HepG2 (cell line): ENCODE data around the gene CCN6. TPM values are rescaled to one million over a fixed set of nuclear protein-coding genes. Genes with fewer than 3 reads are reported as not detected.

Experiments used
- FOXO1 ChIP-seq: sonication (generic); formaldehyde crosslinking; IDR thresholded peaks from 2 replicates; pipeline ENCODE4 v1.4.0; 2020; ENCODE audit warnings: missing genetic modification reagents
- HMG20B ChIP-seq: conservative IDR thresholded peaks from 2 replicates; pipeline ENCODE4 v1.6.1; 2016; ENCODE audit warnings: missing genetic modification reagents, missing compliant biosample characterization
- ISL2 ChIP-seq: sonication (generic); formaldehyde crosslinking; IDR thresholded peaks from 2 replicates; pipeline ENCODE4 v1.5.0; 2020; ENCODE audit warnings: missing genetic modification reagents
- KAT8 ChIP-seq: IDR thresholded peaks from 2 replicates; pipeline ENCODE4 v1.6.1; 2016; ENCODE audit warnings: missing genetic modification reagents, missing compliant biosample characterization
- KLF15 ChIP-seq: sonication (generic); formaldehyde crosslinking; IDR thresholded peaks from 2 replicates; pipeline ENCODE4 v1.8.1; 2023; ENCODE audit warnings: borderline replicate concordance, mild to moderate bottlenecking, inconsistent platforms, missing genetic modification reagents, mixed read lengths
- LCORL ChIP-seq, 2 experiments: fragments of 450-650 bp in 1 of 2; sonication (generic) in 1 of 2; formaldehyde crosslinking in 1 of 2; IDR thresholded peaks; 2 replicates each; pipeline versions ENCODE4 v1.5.0 to v1.6.1; 2017 to 2020; ENCODE audit warnings: antibody characterized with exemption in 1 of 2, missing genetic modification reagents in 1 of 2
- MIER3 ChIP-seq: IDR thresholded peaks from 2 replicates; pipeline ENCODE4 v1.6.1; 2016; ENCODE audit warnings: missing compliant biosample characterization, borderline replicate concordance
- NR2F2 ChIP-seq: IDR thresholded peaks from 2 replicates; pipeline ENCODE4 v1.6.1; 2012; ENCODE audit warnings: low read depth, inconsistent platforms, borderline replicate concordance
- RCOR2 ChIP-seq: IDR thresholded peaks from 2 replicates; pipeline ENCODE4 v1.6.1; 2016; ENCODE audit warnings: missing biosample characterization, missing genetic modification reagents
- SUZ12 ChIP-seq: fragments of 150-350 bp; IDR thresholded peaks from 2 replicates; pipeline ENCODE4 v1.6.1; 2014; ENCODE audit warnings: low read depth, low read length
- TBX2 ChIP-seq: sonication (generic); formaldehyde crosslinking; IDR thresholded peaks from 2 replicates; pipeline ENCODE4 v1.5.0; 2020; ENCODE audit warnings: missing genetic modification reagents, mild to moderate bottlenecking, borderline replicate concordance
- THAP7 ChIP-seq: sonication (generic); formaldehyde crosslinking; IDR thresholded peaks from 2 replicates; pipeline ENCODE4 v1.8.1; 2023; ENCODE audit warnings: mild to moderate bottlenecking, missing genetic modification reagents
- YY1 ChIP-seq: IDR thresholded peaks from 2 replicates; pipeline ENCODE4 v1.6.1; 2011; ENCODE audit warnings: low read length, low read depth, moderate library complexity, mild to moderate bottlenecking; ENCODE audit not compliant: insufficient read depth, insufficient replicate concordance
- ZFX ChIP-seq: sonication (generic); formaldehyde crosslinking; IDR thresholded peaks from 2 replicates; pipeline ENCODE4 v1.4.0; 2020; ENCODE audit warnings: mild to moderate bottlenecking, low read depth, missing genetic modification reagents, moderate library complexity
- ZMYM3 ChIP-seq: sonication (generic); formaldehyde crosslinking; IDR thresholded peaks from 2 replicates; pipeline ENCODE4 v1.5.1; 2020; ENCODE audit warnings: mild to moderate bottlenecking, missing genetic modification reagents
- ZNF18 ChIP-seq: sonication (generic); formaldehyde crosslinking; IDR thresholded peaks from 2 replicates; pipeline ENCODE4 v1.8.0; 2022; ENCODE audit warnings: mild to moderate bottlenecking, missing genetic modification reagents; ENCODE audit not compliant: insufficient replicate concordance
- ZNF264 ChIP-seq: sonication (generic); formaldehyde crosslinking; IDR thresholded peaks from 2 replicates; pipeline ENCODE4 v1.4.0; 2020; ENCODE audit warnings: missing genetic modification reagents
- ZNF33A ChIP-seq: sonication (generic); formaldehyde crosslinking; IDR thresholded peaks from 2 replicates; pipeline ENCODE4 v1.5.1; 2020; ENCODE audit warnings: missing genetic modification reagents, mild to moderate bottlenecking, moderate library complexity, borderline replicate concordance
- ZNF768 ChIP-seq: sonication (generic); formaldehyde crosslinking; IDR thresholded peaks from 2 replicates; pipeline ENCODE4 v1.4.0; 2020; ENCODE audit warnings: missing genetic modification reagents
- ZNF891 ChIP-seq: sonication (generic); formaldehyde crosslinking; IDR thresholded peaks from 2 replicates; pipeline ENCODE4 v1.5.0; 2020; ENCODE audit warnings: mild to moderate bottlenecking, missing genetic modification reagents
- polyA plus RNA-seq, 8 experiments: library from polyadenylated mRNA; depleted of rRNA in 3 of 8; stranded (reverse) in 7 of 8; unstranded in 1 of 8; fragments of >200 nt; fragmentation: Illumina TruSeq in 4 of 8; extraction: Trizol in 4 of 8; gene quantifications; 2 replicates each; pipeline versions ENCODE4 v1.2.1 to v1.2.3, GENCODE V29; 2011 to 2016; ENCODE audit warnings: low read depth in 4 of 8, missing spikeins in 1 of 8, mixed read lengths in 1 of 8; ENCODE audit not compliant: insufficient read depth in 1 of 8
- total RNA-seq, 5 experiments: library from RNA; depleted of rRNA; stranded (reverse); fragments of >200 nt; fragmentation: Illumina TruSeq; extraction: Trizol; gene quantifications; 2 replicates each; pipeline ENCODE4 v1.2.3, GENCODE V29; 2016; ENCODE audit warnings: low read depth in 1 of 5
- TF ChIP-seq, protein P1 (sequence below): IDR thresholded peaks from 2 replicates; pipeline ENCODE4 v1.6.1; 2016; ENCODE audit warnings: missing genetic modification reagents, missing compliant biosample characterization
- TF ChIP-seq, protein P2 (sequence below): sonication (generic); formaldehyde crosslinking; IDR thresholded peaks from 2 replicates; pipeline ENCODE4 v1.4.0; 2020; ENCODE audit warnings: missing genetic modification reagents, mild to moderate bottlenecking, borderline replicate concordance
- TF ChIP-seq, protein P3 (sequence below): sonication (generic); formaldehyde crosslinking; IDR thresholded peaks from 2 replicates; pipeline ENCODE4 v1.5.0; 2020; ENCODE audit warnings: mild to moderate bottlenecking, missing genetic modification reagents

CCN6 gene
- total and polyA plus RNA-seq, 2 of the 13 experiments (the other 11 are each of a cell fraction or from before 2014, with no cell fraction given), result not detected

DNA sequence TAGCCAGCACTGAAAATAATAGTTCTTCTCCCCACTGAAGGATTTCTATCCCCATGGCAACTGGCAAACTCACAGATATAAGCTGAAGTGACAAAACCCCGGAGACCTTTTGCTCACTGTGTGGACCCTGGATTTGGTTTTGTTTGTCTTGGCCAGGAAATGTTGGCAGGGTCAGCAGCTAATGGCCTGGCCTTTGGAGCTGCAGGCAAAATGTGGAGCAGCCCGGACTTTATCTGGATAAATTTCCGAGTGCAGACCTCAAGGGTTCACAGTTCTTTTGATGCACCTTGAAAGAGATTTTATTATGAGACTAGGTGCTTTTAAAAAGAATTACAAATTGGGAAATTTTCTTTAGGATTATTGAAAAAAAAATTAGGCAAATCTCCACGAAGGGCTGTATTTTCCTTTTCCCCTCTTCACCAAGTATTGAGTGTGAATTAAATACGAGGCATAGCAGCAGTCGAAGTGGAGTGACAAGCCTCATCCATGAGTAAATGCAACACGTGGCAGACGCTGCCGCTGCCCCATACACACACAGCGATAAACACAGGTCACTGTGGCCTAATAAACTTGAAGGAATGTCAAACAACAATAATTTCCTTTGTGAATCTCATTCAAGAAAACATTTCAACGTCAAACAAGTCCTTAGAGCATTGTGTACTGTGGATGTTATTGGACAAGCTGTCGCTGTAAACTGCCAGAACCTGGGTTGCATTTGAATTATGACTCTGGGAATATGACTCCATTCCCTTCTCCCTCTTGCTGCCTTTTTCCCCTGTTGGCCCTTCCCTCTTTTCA is 35.1 kb upstream of the CCN6 start (continued):
- TF ChIP-seq MIER3 (CRISPR knock-in tag) (peak; percentile 65; the same call in 1 of the 2 replicates), KLF15 (no peak), FOXO1 (peak; percentile 69; the same call in 1 of the 2 replicates), ZNF768 (CRISPR knock-in tag) (no peak), ISL2 (CRISPR knock-in tag) (peak; percentile 84), THAP7 (CRISPR knock-in tag) (no peak), ZNF264 (CRISPR knock-in tag) (no peak), RCOR2 (CRISPR knock-in tag) (peak; percentile 65; the same call in 1 of the 2 replicates), HMG20B (0 out of 2 replicates have a peak, but pooled peaks have one; percentile 54), YY1 (peak; percentile 71), ZNF33A (CRISPR knock-in tag) (no peak), ZNF18 (CRISPR knock-in tag) (no peak), TBX2 (CRISPR knock-in tag) (peak; percentile 81; the same call in 1 of the 2 replicates), ZMYM3 (peak; percentile 49; the same call in 1 of the 2 replicates), LCORL (IDR thresholded peaks at IDR 0.05) (no peak; the same call in 1 of the 2 replicates), LCORL (CRISPR knock-in tag; IDR thresholded peaks at IDR 0.05) (peak; percentile 81), SUZ12 (no peak), ZNF891 (CRISPR knock-in tag) (no peak), KAT8 (CRISPR knock-in tag) (0 out of 2 replicates have a peak, but pooled peaks have one; percentile 44), NR2F2 (peak; percentile 98), ZFX (CRISPR knock-in tag) (peak; percentile 64; the same call in 1 of the 2 replicates)
- TF ChIP-seq, protein P1, sequence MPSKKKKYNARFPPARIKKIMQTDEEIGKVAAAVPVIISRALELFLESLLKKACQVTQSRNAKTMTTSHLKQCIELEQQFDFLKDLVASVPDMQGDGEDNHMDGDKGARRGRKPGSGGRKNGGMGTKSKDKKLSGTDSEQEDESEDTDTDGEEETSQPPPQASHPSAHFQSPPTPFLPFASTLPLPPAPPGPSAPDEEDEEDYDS, result 0 out of 2 replicates have a peak, but pooled peaks have one; percentile 36
- TF ChIP-seq, protein P2, sequence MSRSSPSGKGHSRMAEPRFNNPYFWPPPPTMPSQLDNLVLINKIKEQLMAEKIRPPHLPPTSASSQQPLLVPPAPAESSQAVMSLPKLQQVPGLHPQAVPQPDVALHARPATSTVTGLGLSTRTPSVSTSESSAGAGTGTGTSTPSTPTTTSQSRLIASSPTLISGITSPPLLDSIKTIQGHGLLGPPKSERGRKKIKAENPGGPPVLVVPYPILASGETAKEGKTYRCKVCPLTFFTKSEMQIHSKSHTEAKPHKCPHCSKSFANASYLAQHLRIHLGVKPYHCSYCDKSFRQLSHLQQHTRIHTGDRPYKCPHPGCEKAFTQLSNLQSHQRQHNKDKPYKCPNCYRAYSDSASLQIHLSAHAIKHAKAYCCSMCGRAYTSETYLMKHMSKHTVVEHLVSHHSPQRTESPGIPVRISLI, result no peak
- TF ChIP-seq, protein P3, sequence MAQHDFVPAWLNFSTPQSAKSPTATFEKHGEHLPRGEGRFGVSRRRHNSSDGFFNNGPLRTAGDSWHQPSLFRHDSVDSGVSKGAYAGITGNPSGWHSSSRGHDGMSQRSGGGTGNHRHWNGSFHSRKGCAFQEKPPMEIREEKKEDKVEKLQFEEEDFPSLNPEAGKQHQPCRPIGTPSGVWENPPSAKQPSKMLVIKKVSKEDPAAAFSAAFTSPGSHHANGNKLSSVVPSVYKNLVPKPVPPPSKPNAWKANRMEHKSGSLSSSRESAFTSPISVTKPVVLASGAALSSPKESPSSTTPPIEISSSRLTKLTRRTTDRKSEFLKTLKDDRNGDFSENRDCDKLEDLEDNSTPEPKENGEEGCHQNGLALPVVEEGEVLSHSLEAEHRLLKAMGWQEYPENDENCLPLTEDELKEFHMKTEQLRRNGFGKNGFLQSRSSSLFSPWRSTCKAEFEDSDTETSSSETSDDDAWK (CRISPR knock-in tag), result no peak
